Effector memory CD4-positive, alpha-beta T cell (primary cell): Measurements from ENCODE around the gene SNAP47.

Experiments
- DNase-seq, 3 donors: peaks; one replicate each; pipeline ENCODE4 v3.0.0-alpha.2; 2020
- H3K27ac ChIP-seq: 2 replicates; pipeline ENCODE4 v1.7.0; 2013; ENCODE audit warnings: mild to moderate bottlenecking, low read length, moderate library complexity; ENCODE audit not compliant: insufficient read depth, poor library complexity, severe bottlenecking
- H3K27me3 ChIP-seq: replicated peaks from 2 replicates; pipeline ENCODE4 v1.7.0; 2013; ENCODE audit warnings: mild to moderate bottlenecking, low read length; ENCODE audit not compliant: insufficient read depth, control insufficient read depth, poor library complexity, severe bottlenecking
- H3K36me3 ChIP-seq: 2 replicates; pipeline ENCODE4 v1.7.0; 2013; ENCODE audit warnings: mild to moderate bottlenecking, low read length, moderate library complexity; ENCODE audit not compliant: control insufficient read depth, insufficient read depth
- H3K4me1 ChIP-seq: 2 replicates; pipeline ENCODE4 v1.7.0; 2013; ENCODE audit warnings: low read length, mild to moderate bottlenecking; ENCODE audit not compliant: control insufficient read depth, insufficient read depth, poor library complexity, severe bottlenecking
- H3K4me3 ChIP-seq: 2 replicates; pipeline ENCODE4 v1.7.0; 2013; ENCODE audit warnings: low read length, low read depth, mild to moderate bottlenecking; ENCODE audit not compliant: insufficient read depth, poor library complexity, severe bottlenecking
- H3K9me3 ChIP-seq: 2 replicates; pipeline ENCODE4 v1.7.0; 2013; ENCODE audit warnings: mild to moderate bottlenecking, low read length, moderate library complexity; ENCODE audit not compliant: control insufficient read depth

SNAP47 gene

DNA sequence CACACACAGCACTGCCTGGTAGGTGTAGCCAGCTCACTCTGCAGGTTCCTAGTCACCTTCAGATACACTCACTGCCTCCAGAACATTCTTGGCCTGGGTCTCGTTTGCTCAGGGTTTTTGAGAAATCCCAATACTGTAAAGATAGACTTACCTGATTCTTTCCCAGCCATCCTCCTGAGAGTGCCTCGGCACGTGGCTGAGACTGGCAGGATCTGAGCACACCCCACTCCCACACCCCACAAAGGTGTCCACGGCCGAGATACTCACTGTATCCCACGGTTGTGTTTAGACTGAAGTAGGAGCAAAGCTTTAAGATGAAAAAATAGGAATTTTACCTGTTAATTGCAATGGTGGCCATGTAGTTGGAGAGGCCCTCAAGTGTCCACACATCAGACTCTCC, 33.4 kb downstream of the SNAP47 start:
- Histone ChIP-seq H3K9me3 (no peaks in the 10 kb centered on the region), H3K27me3 (no peaks in the 10 kb centered on the region), H3K36me3 (peaks cover 7% of the 10 kb centered on the region), H3K4me1 (peaks cover 35% of the 10 kb centered on the region), H3K4me3 (no peak overlapping the region), H3K27ac (no peak overlapping the region)
- no peak for DNase-seq

DNA sequence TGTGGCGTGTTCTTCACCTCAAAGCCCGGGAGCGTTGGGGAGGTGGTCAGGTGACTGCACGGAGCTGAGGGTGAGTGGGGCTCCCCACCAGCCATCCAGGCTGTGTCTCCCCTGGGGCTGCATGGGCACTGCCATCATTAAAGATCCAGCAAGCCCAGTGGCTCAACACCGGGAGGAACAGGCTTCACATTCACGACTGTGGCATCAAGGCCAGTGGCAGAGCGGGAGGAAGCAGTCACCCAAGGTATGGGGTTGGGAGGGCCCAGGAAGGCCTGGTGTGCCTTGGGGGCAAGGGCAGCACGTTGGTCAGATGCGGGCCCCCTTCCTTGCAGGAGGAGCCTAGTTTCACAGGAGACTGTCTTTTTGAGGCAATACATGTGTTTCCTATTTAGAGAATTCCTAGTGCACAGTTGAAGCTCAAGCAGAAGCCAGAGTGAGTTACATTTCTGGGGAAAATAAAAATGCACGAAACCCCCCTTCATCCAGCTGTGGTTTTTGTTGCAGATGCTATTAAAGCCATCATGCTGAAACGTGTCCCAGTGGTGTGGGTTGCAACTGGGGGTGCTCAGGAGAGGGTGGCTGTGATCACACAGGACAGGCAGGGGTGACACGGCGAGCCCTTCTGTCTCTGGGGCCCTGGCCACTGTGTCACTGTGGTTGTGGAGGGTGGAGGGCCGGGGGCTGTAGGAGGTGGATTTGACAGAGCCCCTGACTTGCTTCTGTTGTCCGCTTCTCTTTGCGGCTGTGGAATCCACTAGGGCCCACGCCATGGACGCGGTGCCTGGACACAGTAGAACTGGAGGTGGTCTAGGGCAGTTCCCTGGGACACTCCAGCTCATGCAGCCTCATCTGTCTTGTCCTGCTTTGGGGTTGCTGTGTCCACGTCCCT, 34.1 kb downstream of the SNAP47 start:
- H3K36me3 ChIP-seq: peaks cover 7% of the 10 kb centered on the region
- no peaks in the 10 kb centered on the region for H3K9me3 ChIP-seq
- no peaks in the 10 kb centered on the region for H3K27me3 ChIP-seq
- peaks cover 29% of the 10 kb centered on the region for H3K4me1 ChIP-seq
- H3K4me3 ChIP-seq: no peak overlapping the region
- no peak for DNase-seq
- no peak overlapping the region for H3K27ac ChIP-seq

DNA sequence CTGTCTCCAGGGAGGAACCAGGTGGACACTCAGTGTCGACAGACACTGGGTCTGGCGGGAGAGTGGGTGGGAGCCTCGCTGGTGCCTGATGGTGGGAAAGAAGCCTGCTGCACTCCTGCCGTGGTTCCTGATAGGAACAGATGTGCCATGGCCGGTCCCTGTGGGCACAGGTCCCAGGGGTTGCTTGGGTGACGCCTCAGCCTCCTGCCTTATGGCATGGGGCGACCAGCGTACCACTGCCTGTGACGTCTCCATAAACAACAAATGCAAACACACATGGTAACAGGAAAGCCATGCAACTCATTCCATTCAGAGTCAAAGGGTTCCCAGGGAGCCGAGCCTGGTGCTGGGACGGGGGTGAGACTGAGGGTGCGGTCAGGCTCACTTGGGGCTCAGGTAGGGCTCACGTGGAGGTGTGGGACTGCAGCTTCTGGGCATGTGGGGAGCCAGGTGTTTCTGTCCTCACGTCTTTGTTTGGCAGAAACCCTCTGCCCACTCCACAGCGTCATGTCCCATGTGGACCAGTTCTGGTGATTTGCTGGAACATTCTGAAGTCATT, 34.8 kb downstream of the SNAP47 start:
- Histone ChIP-seq H3K9me3 (no peaks in the 10 kb centered on the region), H3K36me3 (peaks cover 7% of the 10 kb centered on the region), H3K4me3 (no peak overlapping the region), H3K27ac (no peak overlapping the region), H3K4me1 (peaks cover 22% of the 10 kb centered on the region), H3K27me3 (no peaks in the 10 kb centered on the region)
- no peak for DNase-seq

- H3K9me3 ChIP-seq: no peaks in the 10 kb centered on the region
- H3K4me1 ChIP-seq: peaks cover 14% of the 10 kb centered on the region
- no peak overlapping the region for H3K27ac ChIP-seq
- no peak for DNase-seq
- H3K27me3 ChIP-seq: no peaks in the 10 kb centered on the region
- H3K36me3 ChIP-seq: peaks cover 7% of the 10 kb centered on the region
- no peak overlapping the region for H3K4me3 ChIP-seq
Observed at GRCh38 chr1:227770812-227771211, 35.6 kb downstream of the SNAP47 start.

- no peak for DNase-seq
- H3K27me3 ChIP-seq: no peaks in the 10 kb centered on the region
- no peak overlapping the region for H3K4me3 ChIP-seq
- peaks cover 7% of the 10 kb centered on the region for H3K36me3 ChIP-seq
- peaks cover 9% of the 10 kb centered on the region for H3K4me1 ChIP-seq
- no peak overlapping the region for H3K27ac ChIP-seq
- no peaks in the 10 kb centered on the region for H3K9me3 ChIP-seq
Observed at GRCh38 chr1:227771326-227771725, 36.1 kb downstream of the SNAP47 start.

DNA sequence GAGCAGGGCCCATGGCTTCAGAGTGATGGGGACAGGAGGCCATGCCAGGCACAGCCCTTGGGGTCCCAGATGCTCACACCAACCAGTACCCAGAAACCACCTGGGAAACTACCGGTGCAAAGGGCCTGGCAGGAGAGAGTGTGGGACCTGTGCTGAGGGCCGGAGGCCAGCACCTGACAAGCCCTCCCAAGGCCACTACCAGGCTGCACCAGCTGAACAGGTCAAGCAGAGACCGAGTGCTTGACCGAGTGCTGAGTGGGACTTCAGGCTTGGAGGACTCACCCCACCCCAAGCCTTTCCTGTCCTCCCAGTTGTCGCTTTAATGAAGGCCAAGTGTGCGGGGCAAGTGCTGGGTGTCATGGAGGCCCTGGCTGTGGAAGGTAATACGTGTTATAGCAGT, 36.5 kb downstream of the SNAP47 start:
- H3K4me3 ChIP-seq: no peak overlapping the region
- no peak for DNase-seq
- H3K27me3 ChIP-seq: no peaks in the 10 kb centered on the region
- H3K36me3 ChIP-seq: peaks cover 7% of the 10 kb centered on the region
- H3K9me3 ChIP-seq: no peaks in the 10 kb centered on the region
- H3K27ac ChIP-seq: no peak overlapping the region
- H3K4me1 ChIP-seq: peaks cover 4% of the 10 kb centered on the region

DNA sequence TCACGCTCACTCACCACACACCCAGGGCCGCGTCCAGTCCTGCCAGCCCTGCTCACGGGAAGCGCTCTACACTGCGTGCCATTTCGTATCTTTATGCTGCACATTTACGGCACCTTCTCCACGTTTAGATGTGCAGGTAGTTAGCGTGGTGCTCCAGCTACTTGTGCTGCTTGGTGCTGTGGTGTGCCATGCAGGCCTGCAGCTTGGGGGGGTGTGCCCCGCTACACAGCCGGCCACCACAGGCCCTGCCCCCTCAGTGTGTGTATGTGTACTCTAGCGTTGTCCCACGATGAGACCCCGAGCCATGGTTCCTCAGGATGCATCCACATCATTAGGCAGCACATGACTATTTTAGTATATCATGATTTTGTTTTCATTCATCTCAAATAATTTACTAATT, 38.3 kb downstream of the SNAP47 start:
- Histone ChIP-seq H3K9me3 (no peaks in the 10 kb centered on the region), H3K4me3 (no peak overlapping the region), H3K27ac (no peak overlapping the region), H3K4me1 (no peaks in the 10 kb centered on the region), H3K27me3 (no peaks in the 10 kb centered on the region), H3K36me3 (peaks cover 7% of the 10 kb centered on the region)
- DNase-seq: no peak

- DNase-seq: peak in 1 of 3 donors; percentile 23
- Histone ChIP-seq H3K36me3 (peaks cover 3% of the 10 kb centered on the region), H3K27ac (no peak overlapping the region)
Observed at GRCh38 chr1:227774051-227774731, 39.0 kb downstream of the SNAP47 start.

DNA sequence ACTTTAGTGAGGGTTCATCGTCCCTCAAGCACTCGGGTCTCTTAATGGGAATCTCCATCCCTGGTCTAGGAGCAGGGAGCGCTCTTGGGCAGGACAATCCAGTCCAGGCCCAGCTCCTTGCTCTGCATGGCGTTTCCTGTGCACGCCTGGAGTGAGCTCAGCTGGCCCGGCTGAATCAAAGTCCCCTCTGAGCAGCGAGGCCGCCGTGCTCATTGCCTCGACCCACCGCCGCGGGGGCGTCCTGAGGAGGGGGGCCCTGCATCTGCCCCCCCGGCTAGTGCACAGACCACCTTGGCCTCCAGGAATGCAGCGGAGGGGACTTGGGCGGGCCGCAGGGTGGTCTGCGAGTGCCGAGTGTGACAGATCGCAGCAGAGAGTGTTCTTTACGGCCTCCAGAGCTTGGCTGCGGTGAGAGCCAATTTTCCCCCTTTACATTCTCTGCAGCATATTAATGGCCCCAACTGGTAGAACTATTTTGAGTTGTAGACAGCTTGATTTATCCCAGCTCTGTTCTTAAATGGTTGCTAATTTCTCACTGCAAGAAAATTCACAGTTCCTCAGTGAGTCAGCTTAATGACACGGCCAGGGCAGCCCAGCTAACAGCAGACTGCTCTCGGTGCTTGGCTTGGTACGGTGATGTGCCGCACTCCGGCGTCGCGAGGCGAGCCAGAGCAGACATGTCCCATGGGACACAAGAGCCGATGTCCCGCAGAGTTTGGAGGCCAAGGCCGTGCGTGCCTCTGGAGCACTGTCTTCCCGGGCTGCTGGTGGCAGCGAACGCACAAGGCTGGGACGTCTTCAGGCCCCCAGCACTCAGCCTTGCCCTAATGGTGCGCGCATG, 39.8 kb downstream of the SNAP47 start:
- Histone ChIP-seq H3K4me3 (no peak overlapping the region), H3K27me3 (no peaks in the 10 kb centered on the region), H3K36me3 (no peaks in the 10 kb centered on the region), H3K27ac (no peak overlapping the region), H3K4me1 (no peaks in the 10 kb centered on the region), H3K9me3 (no peaks in the 10 kb centered on the region)
- no peak for DNase-seq

More at GRCh38 chr1:227774051-227774731, 39.0 kb downstream of the SNAP47 start:
- Histone ChIP-seq H3K27me3 (no peaks in the 10 kb centered on the region), H3K4me3 (no peak overlapping the region), H3K9me3 (no peaks in the 10 kb centered on the region), H3K4me1 (no peaks in the 10 kb centered on the region)
